NCI-H2196 treated with DMSO at 0.1 percent for 48 hours (cell line): ENCODE measurements around the gene LYSET.
"Not testable (repeated sequence)": the region's sequence is repeated elsewhere in the genome, so short reads cannot be mapped to it uniquely, and the experiment has no call there.

Experiments
- DNase-seq: peaks from one replicate; lab custom pipeline; 2025; ENCODE audit not compliant: unreplicated experiment; lab: John Stamatoyannopoulos, UW

LYSET gene

DNA sequence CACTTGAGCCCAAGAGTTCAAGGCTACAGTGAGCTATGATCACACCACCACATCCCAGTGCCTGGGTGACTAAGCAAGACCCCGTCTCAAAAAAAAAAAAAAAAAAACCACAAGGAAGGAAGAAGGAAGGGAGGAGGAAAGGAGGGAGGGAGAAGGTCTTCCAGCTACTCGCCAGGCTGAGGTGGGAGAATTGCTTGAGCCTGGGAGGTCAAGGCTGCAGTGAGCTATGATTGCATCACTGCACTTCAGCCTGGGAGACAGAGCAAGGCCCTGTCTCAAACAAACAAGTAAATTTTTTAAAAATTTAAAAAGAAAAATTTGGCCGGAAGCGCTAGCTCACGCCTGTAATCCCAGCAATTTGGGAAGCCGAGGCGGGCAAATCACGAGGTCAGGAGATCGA lies 16.5 kb upstream of the LYSET start:
- DNase-seq = not testable (repeated sequence)

GRCh38 chr14:93169619-93170018 lies 15.5 kb upstream of the LYSET start:
- DNase-seq = not testable (repeated sequence)

- DNase-seq = not testable (repeated sequence)
Observed at GRCh38 chr14:93170141-93170540, 15.0 kb upstream of the LYSET start.

DNA sequence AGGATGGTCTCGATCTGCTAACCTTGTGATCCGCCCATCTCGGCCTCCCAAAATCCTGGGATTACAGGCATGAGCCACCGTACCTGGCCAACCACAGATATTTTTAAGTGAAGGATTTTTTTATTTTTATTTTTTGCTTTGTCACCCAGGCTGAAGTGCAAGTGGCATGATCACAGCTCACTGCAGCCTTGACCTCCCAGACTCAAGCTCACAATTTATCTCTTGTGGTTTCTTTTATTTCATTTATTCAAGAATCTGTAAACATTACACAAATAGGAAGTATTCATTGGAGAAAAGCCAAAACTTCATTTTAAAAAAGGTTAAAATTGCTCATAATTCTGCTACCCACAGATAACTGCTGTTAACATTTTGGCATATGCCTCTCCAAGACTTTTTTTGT lies 13.7 kb upstream of the LYSET start:
- no peak for DNase-seq

DNA sequence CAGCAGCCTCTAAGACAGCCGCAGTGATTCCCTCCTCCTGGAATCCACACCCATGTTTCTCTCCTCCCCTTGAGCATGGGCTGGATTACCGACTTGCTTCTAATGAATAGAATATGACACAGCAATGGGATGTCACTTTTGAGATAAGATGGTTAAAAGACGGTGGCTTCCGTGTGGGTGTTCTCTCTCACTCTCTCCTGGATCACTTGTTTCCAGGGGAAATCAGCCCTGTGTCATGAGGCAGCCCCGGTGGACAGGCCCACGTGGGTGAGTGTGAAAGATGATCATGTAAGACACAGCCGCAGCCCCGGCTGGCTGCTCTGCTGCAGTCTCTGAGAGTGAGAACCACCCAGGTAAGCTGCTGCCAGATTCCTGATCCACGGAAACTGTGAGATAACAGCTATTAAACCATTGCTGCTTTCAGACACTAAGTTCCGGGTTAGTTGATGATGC lies 11.1 kb upstream of the LYSET start:
- no peak for DNase-seq

- not testable (repeated sequence) for DNase-seq
Observed at GRCh38 chr14:93174731-93175130, 10.4 kb upstream of the LYSET start.

DNA sequence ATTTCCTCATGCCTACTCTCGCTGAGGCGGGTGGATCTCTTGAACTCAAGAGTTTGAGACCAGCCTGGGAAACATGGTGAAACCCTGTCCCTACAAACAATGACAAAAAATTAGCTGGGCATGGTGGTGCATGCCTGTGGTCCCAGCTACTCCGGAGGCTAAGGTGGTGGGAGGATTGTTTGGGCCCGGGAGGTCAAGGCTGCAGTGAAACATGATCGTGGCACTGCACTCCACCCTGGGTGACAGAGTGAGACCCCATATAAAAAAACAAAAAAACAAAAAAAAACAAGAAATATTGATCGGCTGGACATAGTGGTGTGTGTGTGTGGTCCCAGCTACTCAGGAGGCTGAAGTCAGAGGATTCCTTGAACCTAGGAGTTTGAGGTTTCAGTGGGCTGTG lies 9.6 kb upstream of the LYSET start:
- no peak for DNase-seq

DNA sequence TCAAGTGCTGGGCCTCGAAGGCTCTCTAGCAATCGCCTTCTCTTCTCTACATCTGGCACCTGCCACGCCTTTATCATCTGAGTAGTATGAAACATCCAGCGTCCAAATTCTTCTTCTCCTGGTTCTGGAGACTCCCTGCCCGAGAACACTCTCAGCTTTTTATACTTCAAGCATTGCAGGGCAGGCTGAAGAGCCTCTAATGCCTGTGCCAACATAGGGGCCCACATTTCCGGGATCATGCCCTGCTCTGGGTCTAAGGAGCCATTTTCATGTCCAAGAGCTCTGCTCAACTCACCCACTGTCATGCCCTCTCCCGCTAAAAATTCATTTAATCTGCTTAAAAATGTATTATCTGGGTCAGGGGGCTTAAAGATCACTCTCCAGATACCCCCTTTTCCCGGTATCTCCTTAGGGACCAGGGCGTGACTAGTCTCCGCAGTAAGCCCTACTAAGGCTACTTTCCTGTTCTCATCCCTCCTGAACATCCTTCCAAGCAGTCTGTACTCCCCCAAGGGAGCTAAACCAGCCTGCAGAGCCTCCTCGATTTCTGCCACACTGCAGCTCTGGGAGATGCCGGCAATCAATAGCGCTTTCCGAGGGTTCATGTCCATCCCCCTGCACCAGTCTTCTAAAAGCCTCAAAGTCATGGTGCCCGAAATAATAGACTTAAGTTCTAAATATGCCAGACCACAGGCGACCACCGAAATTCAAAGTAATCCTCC lies 1.4 kb upstream of the LYSET start:
- DNase-seq = no peak

GRCh38 chr14:93185349-93185720 lies 218 bp downstream of the LYSET start:
- no peak for DNase-seq

- DNase-seq = no peak
Observed at GRCh38 chr14:93186466-93186865, 1.3 kb downstream of the LYSET start.

GRCh38 chr14:93186956-93187355 lies 1.8 kb downstream of the LYSET start:
- DNase-seq = no peak

DNA sequence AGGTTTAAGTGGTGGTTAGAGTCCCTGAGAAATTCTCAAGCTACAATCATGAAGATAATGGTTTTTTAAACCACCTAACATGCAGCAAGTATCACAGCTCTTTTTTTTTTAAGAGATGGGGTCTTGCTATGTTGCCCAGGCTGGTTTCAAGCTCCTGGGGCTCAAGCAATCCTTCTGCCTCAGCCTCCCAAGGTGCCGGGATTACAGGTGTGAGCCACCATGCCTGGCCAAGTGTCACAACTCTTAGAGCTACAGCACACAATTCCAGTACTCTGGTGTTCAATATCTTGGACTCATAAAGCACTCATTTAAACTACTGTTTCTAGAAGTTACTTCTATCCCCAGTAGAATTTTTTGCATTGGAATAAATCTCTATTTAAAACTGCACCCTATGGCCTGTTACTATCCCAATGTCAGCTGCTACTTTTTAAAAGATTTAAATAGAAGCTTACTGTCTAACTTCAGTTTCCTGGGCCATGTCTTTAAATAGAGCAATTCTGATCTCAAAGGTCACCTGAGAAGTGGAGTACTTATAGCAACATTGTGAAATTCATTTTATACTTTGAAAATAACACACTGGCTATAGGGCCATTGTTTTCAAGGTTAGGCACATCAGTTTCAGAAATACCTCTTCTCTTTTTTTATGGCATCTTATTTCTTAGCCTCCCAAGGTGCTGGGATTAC lies 10.3 kb downstream of the LYSET start:
- no peak for DNase-seq

DNA sequence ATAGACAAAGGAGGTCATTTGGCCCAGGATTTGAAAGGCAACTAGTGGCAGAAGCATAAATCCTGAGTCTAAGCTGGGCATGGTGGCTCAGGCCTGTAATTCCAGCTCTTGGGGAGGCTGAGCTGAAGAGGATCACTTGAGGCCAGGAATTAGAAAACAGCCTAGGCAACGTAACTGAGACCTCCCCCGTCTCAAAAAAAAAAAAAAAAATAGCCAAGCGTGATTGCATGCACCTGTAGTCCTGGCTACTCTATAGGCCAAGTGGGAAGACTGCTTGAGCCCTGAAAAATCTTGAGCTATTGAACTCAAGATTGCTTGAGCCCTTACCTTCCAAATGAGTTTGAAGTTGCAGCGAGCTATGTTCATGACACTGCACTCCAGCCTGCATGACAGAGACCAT lies 13.9 kb downstream of the LYSET start:
- no peak for DNase-seq

- no peak for DNase-seq
Observed at GRCh38 chr14:93200553-93200952, 15.4 kb downstream of the LYSET start.

DNA sequence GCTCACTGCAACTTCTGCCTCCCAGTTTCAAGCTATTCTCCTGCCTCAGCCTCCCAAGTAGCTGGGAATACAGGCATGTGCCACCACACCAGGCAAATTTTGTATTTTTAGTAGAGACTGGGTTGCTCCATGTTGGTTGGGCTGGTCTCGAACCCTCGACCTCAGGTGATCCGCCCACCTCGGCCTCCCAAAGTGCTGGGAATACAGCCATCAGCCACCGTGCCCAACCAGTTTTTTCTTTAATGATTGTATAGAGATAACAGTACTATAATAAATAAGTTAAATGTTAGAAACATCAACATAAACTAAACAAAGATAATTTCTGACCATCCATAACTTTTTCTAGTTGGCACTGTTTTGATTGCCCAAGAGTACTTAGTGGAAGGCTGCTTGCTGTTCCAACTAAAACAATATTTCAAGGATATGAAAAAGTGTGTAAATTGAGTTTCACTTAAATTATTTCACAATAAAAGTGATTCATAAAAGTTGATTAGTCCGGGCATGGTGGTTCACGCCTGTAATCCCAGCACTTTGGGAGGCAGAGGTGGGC lies 16.1 kb downstream of the LYSET start:
- no peak for DNase-seq

DNA sequence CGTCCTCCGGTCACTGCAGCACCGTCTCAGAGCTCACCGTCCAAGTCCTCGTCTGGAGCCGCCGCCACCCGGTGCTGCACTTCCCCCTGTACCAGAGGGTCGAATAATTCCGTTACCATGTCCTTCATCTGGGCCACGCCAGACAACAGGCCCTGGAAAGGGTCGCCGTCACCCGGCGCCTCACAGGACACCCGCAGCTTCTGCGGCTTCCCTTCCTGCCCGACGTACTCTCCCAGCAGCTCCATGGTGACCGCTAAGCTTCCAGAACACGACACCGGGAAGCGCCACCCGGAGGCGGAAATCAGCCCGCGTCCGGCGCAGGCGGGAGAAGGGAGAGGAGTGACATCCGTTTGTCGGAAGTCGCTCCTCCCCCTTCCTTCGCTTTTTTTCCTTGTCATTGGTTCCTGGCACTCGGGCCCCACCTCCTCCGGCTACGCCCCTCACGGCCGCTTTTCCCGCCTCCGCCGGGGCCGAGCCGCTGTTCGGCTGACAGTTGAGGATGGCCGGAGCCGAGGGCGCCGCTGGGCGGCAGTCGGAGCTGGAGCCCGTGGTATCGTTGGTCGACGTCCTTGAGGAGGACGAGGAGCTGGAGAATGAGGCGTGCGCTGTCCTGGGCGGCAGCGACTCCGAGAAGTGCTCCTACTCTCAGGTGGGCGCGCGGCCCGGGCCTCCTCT lies 21.8 kb downstream of the LYSET start, which contains the start of the genes GON7 and UBR7:
Gene GON7, minus strand, starts transcription at position 273 of the 675 bp plus-strand sequence. Its CDS starts 28 bp downstream, at position 245.
Gene UBR7, plus strand, starts transcription at position 464 of the 675 bp plus-strand sequence. Its CDS starts 36 bp downstream, at position 500.
- DNase-seq = peak; percentile 86

GRCh38 chr14:93207468-93208308 lies 22.6 kb downstream of the LYSET start:
- DNase-seq = no peak

DNA sequence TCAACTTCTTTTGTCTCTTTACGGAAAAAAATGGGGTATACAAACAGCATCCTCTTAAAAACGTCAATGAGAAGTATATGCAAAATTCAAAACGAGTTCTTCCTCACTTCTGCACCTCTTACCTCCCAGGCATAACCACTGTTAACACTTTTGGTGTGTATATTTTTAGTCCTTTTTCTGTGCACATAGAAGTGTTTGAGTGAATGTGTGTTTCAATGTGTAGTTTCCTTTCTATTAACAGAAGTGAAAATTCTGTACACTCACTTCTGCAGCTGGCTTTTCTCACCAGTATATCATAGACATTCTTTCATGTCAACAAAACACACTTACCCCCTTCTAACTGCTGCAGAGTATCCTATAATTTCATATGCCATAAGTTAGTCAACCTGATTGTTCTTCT lies 27.3 kb downstream of the LYSET start:
- DNase-seq = no peak

DNA sequence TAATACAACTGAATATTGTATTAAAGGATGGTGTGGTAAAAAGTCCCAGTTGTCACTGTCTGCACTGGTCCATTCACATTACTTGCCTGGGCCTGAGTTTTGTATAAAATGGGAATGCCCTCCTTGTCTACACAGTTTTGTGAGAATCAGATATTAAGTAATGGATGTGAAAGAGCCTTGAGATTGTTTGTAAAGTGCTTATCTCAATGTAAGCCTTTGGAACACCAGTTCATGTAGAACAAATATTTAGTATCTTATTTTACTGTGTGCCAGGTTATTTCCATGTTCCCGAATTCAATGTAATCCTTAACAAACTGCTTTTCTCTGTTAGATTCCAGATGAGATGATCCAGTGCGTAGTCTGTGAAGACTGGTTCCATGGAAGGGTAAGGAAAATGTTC lies 29.5 kb downstream of the LYSET start:
- no peak for DNase-seq

GRCh38 chr14:93219103-93219726 lies 34.1 kb downstream of the LYSET start:
- DNase-seq = peak; percentile 7
